RWPE2 (cell line): Measurements from ENCODE around the gene P4HB.

ENCODE experiments used
- ATAC-seq: fragments of 200-7000 bp; cut with Tn5 transposase; 3 replicates; pipeline ENCODE4 v1.9.1; 2021; ENCODE audit warnings: low read depth
- DNase-seq: peaks from one replicate; pipeline ENCODE4 v3.0.0-alpha.2; 2020; ENCODE audit warnings: low spot score
- H3K27ac ChIP-seq: fragments of 450-650 bp; 2 replicates; pipeline ENCODE4 v1.5.1; 2017; ENCODE audit warnings: mild to moderate bottlenecking; ENCODE audit not compliant: poor library complexity, severe bottlenecking
- H3K27me3 ChIP-seq: fragments of 250-450 bp; sonication (Bioruptor Pico); 2 replicates; pipeline ENCODE4 v1.5.1; 2021; ENCODE audit warnings: mild to moderate bottlenecking, moderate library complexity; ENCODE audit not compliant: insufficient read depth, poor library complexity, severe bottlenecking
- H3K36me3 ChIP-seq: fragments of 250-450 bp; sonication (Bioruptor Pico); 2 replicates; pipeline ENCODE4 v1.5.1; 2020; ENCODE audit warnings: low read depth, mild to moderate bottlenecking, moderate library complexity
- H3K4me1 ChIP-seq: fragments of 250-450 bp; sonication (Bioruptor Pico); 2 replicates; pipeline ENCODE4 v1.5.1; 2021; ENCODE audit warnings: mild to moderate bottlenecking, moderate library complexity; ENCODE audit not compliant: insufficient read depth, poor library complexity, severe bottlenecking
- H3K4me3 ChIP-seq: fragments of 250-450 bp; sonication (Bioruptor Pico); 2 replicates; pipeline ENCODE4 v1.5.1; 2021; ENCODE audit warnings: mild to moderate bottlenecking, moderate library complexity; ENCODE audit not compliant: severe bottlenecking
- H3K9me3 ChIP-seq: fragments of 250-450 bp; sonication (Bioruptor Pico); 2 replicates; pipeline ENCODE4 v1.5.1; 2021; ENCODE audit warnings: mild to moderate bottlenecking, moderate library complexity; ENCODE audit not compliant: severe bottlenecking
- CTCF ChIP-seq: fragments of 450-650 bp; IDR thresholded peaks from one replicate; pipeline ENCODE4 v1.5.1; 2017; ENCODE audit warnings: mild to moderate bottlenecking, moderate library complexity; ENCODE audit not compliant: poor library complexity, severe bottlenecking

P4HB gene

GRCh38 chr17:81846743-81847689 is 13.3 kb downstream of the P4HB start:
- H3K27me3 ChIP-seq, result no peaks in the 10 kb centered on the region
- no peak for ATAC-seq
- TF ChIP-seq CTCF, result no peak
- H3K4me3 ChIP-seq, result no peak overlapping the region
- no peak overlapping the region for H3K27ac ChIP-seq
- no peak for DNase-seq
- peaks cover 97% of the 10 kb centered on the region for H3K36me3 ChIP-seq
- H3K4me1 ChIP-seq, result peaks cover 2% of the 10 kb centered on the region
- no peaks in the 10 kb centered on the region for H3K9me3 ChIP-seq

- peaks cover 88% of the 10 kb centered on the region for H3K36me3 ChIP-seq
- peak; percentile 71 for DNase-seq
- no peak overlapping the region for H3K27ac ChIP-seq
Measured at GRCh38 chr17:81845881-81846742, 14.2 kb downstream of the P4HB start.

GRCh38 chr17:81845361-81845760 is 15.0 kb downstream of the P4HB start:
- Histone ChIP-seq H3K36me3 (peaks cover 81% of the 10 kb centered on the region), H3K4me1 (peaks cover 16% of the 10 kb centered on the region), H3K27me3 (no peaks in the 10 kb centered on the region), H3K9me3 (no peaks in the 10 kb centered on the region), H3K4me3 (no peak overlapping the region), H3K27ac (no peak overlapping the region)
- ATAC-seq (no peak), DNase-seq (no peak)
- TF ChIP-seq CTCF, result no peak

More at GRCh38 chr17:81845881-81846742, 14.2 kb downstream of the P4HB start:
- no peaks in the 10 kb centered on the region for H3K9me3 ChIP-seq
- no peak for TF ChIP-seq CTCF
- H3K4me3 ChIP-seq, result no peak overlapping the region
- H3K27me3 ChIP-seq, result no peaks in the 10 kb centered on the region
- ATAC-seq, result no peak
- H3K4me1 ChIP-seq, result peaks cover 11% of the 10 kb centered on the region

GRCh38 chr17:81844887-81845286 is 15.4 kb downstream of the P4HB start:
- no peak for DNase-seq
- Histone ChIP-seq H3K4me3 (no peak overlapping the region), H3K36me3 (peaks cover 76% of the 10 kb centered on the region), H3K27ac (no peak overlapping the region), H3K4me1 (peaks cover 16% of the 10 kb centered on the region), H3K9me3 (no peaks in the 10 kb centered on the region), H3K27me3 (no peaks in the 10 kb centered on the region)
- no peak for ATAC-seq
- no peak for TF ChIP-seq CTCF
